GM18511 (cell line): ENCODE data around the gene CAMTA1.
"Not testable (repeated sequence)": the region's sequence is repeated elsewhere in the genome, so short reads cannot be mapped to it uniquely, and the experiment has no call there.

Experiments used
- ATAC-seq: cut with Tn5 transposase; IDR thresholded peaks from one replicate; pipeline ENCODE4 v1.9.1; 2021; ENCODE audit warnings: mild to moderate bottlenecking, moderate library complexity; ENCODE audit not compliant: unreplicated experiment

Gene CAMTA1

DNA sequence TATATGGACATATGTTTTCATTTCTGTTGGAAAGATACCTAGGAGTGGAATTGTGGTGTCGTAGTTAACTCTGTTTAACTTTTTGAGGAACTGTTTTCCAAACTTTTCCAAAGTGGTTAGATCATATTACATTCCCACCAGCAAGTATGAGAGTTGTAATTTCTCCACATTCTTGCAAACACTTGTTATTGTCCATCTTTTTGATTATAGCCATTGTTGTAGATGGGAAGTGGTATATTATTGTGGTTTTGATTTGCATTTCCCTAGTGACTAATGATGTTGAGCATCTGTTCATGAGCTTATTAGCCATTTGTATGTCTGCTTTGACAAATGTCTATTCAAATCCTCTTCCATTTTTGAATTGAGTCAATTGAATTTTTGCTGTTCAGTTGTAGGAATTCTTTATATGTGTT is 19.8 kb downstream of the CAMTA1 start:
- ATAC-seq, result no peak

DNA sequence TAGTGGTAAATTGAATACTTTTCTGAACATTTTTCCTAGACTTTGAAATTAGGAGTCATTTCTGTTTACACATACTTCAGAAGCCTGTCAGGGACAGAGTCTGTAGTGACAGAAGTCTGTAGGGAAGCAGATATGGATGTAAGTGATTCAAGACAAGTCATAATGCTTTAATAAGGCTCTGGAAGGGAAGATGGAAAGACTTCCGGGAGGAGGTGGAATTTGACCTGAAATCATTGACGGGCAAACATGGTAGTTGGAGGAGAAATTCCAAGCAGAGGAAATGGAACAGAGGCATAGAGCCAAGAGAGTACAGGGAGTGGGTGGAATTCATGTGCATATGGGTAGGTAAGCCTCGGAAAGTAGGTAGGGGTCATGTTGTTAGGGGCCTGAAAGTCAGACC is 22.5 kb downstream of the CAMTA1 start:
- no peak for ATAC-seq

DNA sequence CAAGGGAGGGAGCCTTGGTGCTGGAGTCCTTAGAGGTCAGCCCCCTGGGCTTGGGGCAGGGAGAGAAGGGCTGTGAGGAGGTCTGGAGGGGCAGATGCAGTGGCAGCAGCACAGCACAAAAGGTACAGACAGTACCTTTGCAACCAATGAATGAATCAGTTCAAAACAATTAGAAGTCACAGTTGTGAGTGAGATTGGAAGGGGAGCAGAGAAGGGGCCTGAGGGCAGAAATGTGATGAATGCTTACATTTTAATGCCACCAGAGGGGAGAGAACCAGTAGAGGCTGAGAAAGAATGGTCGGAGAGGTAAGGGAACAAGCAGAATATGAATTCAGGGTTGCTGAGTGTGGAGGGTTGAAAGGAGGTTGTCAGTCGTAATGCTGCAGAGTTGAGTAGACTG is 24.2 kb downstream of the CAMTA1 start:
- no peak for ATAC-seq

DNA sequence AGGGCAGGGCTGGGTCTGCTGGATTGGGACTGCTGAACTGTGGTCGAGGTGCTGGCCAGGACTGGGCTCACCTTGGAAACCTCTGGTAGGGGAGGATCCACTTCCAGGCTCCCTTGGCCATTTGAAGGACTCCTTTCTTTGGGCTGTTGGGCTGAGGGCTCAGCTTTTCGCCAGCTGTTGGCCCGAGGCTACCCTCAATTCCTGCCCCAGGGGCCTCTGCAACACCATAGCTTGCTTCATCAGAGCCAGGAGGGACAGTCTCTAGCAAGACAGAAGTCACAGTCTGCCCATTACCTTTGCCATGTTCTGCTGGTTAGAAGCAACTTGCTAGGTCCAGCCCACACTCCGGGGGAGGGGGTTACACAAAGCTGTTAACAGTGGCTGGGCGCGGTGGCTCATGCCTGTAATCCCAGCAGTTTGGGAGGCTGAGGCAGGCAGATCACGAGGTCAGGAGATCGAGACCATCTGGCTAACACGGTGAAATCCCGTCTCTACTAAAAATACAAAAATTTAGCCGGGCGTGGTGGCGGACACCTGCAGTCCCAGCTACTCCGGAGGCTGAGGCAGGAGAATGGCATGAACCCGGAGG is 25.0 kb downstream of the CAMTA1 start:
- not testable (repeated sequence) for ATAC-seq

DNA sequence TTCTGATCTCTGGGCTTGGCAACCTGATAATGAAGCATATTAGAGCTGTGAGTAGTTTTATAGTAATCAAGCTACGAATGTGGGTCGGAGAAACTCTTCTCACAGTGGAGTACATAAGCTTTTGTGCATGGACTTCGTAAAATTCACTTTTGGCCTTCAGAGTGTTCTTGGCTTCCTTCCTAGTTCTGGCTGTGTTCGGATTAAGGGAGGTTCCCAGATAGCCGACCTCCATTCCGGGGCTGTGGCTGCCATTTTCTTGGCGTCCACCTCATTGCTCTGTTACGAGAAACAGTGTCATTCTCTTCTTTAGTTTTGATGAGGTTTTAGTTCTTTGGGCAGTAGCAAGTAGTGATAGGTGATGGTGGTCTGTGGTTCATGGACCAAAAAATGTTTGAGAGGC is 26.3 kb downstream of the CAMTA1 start:
- ATAC-seq, result no peak

DNA sequence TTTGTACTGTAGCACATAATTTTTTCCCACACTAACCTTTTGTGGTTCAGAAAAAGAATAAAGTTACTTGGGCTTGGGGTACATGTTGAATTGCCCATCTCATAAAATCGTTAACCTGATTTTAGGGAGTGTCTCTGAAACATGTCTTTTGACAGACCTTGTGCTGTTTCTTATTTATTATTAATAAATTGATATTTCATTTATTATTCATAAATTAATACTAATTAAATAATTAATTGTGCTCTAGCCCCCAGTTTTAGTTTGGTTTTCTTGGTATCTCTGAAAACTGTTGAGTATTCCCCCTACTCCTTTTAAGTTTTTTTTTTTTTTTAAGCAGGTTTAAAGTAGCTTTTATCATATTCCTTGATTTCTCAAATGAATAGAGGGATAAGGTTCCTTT is 27.9 kb downstream of the CAMTA1 start:
- ATAC-seq, result no peak

DNA sequence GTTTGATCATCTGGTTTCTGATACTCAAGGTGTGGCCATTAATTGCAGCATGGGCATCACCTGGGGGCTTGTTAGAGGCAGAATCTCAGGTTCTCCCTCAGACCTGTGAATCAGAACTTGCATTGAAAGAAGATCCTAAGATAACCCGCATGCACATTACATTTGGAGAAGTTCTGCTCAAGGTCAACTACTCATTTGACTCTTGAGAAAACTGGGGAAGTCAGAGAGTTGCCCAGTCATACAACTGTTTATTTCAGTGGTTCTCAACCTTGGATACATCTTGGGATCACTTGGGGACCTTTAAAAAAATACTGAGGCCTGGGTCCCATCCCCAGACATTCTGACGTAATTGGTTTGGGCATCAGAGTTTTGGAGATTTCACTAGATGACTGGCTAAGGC is 30.5 kb downstream of the CAMTA1 start:
- no peak for ATAC-seq

DNA sequence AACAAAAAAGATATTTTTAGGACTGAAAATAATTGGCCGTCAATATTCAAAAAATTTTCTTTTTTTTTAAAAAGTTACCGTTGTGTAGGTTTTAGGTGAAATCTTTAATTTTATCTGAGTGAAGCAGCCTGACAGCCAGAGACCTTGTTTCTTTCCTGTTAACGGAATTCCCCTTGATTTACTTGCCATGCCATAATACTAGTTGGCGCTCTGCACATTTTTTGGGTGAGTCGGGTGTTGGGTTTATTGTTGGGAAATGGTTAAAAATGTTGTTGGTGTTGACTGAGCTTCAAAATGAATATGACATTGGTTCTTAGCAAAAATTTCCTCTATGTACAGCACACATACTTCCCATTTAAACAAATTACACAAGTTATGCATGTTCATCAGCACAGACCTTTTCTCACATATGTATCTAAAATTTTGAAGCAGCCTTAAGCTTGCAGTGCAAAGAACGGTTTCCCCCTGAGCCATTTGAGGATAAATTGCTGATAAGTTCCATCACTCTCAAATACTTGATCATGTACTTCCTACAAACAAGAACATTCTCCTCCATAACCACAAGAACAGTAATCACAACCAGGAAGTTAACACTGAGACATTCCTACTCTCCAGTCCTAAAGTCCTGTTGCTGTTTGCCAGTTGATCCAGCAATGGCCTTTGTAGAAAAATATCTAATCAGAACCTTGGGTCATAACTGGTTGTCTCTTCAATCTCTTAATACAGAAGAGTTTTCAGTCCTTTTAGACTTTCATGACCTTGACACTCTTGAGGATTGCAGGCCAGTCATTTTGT is 34.2 kb downstream of the CAMTA1 start:
- no peak for ATAC-seq

DNA sequence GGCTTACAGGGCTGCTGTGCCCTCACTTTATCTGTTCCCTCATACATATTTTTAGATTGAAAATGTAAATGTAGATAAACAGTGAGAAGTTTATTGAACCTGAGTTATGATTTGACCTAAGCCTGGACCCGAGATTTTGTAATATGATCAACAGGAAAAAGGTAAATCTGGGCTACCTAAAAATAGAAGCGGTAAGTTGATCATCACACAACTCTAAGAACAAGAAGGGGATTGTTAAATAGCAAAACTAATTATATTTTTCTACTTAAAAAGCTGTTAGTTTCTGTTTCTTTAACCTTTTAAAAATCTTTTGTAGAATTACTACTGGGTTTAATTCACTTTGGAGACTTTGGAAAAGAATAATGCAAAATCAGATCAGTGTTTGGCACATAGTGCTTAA is 35.6 kb downstream of the CAMTA1 start:
- no peak for ATAC-seq

DNA sequence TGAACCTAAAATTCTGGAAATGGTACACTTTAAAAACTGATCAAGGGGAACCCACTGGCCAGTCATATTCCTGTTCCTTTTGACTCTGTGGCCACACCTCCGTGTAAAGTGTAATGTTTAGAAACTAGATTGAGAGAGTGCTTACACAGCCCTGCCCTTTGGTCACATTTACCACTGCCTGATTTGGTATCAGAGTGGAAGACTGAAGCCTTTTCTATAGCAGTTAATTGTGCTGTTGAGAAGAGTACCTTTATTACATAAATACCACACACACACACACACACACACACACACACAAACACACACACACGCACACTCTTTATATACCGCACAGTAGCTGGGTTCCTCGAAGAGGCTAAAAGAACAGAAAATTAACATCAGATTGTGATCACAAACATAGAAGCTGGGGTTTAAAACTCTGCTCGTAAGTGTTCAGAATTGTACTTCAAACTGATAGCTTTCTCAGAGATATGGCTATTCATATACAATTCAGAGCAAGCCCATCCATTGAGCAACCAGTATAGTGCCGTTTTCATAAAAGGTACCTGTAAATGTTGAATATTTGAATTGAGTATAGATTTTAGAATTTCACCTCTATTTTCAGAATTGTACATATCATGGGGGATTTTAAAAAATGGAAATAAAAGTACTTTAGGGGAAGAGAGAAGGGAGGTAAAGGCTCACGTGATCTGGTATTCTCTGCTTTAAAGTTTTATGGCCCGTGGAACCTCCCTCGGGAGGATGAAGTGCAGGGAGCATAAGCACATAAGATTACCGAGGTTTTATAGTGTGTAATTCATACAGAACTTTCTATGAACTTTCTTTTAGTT is 37.5 kb downstream of the CAMTA1 start:
- ATAC-seq, result peak; percentile 84

DNA sequence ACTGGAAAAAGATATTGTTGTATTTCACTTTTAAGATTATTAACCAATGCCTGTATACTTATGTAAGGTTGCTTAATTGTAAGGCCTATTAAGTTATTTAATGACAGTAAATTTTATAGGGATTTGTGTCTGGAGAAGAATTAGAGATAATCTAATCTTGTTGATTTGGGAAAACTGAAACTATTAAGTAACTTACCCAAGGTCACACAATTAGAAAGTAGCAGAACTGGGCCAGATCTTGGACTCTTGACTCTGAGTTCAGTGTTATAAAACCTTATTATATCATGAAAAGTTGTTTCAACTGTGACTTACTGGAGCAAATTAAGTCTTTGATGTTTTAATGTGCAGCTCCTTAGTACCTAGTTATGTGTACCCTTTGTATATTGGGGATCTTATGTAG is 38.5 kb downstream of the CAMTA1 start:
- ATAC-seq, result no peak

DNA sequence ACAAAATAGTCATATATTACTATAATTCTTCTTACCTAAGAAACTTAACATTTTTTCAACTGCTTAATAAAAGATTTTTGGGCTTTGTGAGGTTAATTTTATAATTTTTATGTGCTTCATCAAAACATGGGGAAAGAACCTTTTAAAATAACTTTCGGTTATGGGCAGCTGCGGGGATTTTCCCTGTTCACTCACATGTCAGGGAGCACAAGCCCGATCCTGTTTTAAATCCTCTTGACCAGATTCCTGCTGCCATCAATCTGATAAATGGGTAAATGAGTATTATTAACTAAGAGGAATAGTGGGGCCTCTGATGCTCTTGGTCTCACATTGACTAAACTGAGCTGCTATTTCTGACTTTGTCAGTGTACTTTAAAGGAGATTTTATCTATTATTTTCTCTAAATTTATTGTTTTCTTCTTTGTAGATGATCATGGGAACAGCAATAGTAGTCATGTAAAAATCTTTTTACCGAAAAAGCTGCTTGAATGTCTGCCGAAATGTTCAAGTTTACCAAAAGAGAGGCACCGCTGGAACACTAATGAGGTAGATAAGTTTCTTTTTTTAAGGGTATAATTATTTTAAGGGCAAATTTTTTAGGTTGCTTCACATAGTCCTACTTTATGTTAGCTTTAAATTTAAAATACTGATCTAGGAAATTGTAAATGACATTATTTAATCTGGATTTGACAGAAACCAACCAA is 39.6 kb downstream of the CAMTA1 start:
- ATAC-seq, result no peak

DNA sequence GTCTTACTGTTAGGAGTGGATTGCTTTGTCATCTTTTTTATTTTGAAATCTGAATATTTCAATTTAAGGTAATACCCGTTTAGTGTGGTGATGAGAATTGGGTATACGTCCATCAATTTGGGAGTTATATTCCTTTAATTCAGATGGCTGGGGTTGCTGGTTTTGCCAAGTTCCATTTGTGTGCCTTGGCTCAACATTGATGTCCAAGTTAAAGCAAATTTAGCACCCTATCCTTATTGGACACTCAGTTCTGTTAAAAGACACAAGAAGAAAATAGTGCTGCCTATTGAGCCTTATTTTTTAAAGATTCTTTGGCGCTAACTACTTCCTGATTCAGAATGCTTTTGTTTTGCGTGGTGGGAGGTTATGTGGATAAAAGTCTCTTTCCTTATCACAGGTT is 40.6 kb downstream of the CAMTA1 start:
- ATAC-seq, result no peak

DNA sequence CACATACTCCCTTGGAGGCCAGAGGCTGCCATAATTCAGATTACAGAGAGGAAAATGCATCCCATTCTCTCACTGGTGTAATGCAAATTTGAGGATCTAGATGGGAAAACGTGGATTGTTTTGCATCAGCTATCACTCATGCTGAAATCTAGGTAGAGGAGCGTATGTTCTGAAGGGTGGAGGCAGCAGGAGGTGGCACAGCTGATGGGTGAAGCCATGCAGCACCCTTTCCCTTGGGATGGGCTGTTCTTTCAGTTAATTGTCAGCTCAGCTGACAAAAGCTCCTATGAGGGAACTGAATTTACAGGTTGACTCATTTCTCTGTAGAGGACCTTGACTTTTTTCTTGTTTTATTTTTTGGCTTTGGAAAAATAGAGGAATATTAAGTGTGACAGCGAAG is 41.8 kb downstream of the CAMTA1 start:
- no peak for ATAC-seq

DNA sequence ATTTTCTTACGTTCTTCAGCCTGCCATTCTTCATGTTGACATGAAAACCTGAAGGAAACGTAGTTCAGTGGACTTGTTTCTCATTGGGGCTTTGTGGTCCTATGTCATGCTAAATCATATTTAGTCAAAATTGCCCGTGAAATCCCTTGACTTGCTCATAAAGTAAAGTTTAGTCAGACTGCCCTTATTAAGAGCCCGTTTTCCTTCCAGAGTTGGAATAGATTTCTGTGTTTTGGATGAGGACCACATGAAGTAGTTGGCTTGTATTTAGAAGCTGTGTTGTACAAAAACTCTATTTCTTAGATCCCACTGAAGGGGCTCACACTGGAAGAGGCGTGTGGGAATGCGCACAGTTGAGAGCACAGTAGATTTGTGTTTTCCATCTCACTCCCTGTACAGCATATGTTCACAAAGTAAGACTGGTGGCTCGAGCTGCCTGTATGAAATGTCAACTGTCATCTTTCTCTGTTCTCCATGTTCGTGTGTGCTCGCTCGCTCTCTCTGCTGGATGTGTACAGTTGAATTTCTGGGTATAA is 42.4 kb downstream of the CAMTA1 start:
- no peak for ATAC-seq

DNA sequence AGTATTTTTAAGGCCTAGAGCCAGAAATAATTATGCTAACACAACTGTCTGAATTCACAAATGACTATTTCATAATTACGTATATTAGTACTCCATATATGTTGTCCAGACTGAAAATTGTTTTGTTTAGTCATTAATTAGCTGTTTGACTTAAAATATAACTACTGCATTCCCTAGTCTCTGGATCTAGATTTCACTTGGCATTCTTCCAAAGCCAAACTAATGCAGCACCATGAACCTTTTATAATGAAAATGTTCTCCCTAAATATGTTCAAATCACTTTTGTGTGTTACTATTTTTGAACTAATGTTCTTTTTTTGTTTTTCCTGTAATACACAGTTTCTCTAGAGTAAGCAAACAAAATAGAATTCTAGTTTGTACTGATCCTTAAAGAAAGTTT is 46.1 kb downstream of the CAMTA1 start:
- no peak for ATAC-seq

DNA sequence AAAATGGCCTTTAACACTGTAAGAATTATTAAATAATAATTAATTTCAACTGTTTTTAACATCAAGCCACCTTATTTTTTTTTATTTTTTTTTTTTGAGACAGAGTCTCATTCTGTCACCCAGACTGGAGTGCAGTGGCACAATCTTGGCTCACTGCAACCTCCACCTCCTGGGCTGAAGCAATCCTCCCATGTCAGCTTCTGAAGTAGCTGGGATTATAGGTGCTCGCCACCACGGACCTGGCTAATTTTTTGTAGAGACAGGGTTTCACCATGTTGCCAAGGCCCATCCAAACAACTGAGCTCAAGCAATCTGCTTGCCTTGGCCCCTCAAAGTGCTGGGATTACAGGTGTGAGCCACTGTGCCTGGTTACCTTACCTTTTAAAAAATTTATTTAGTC is 46.8 kb downstream of the CAMTA1 start:
- not testable (repeated sequence) for ATAC-seq

DNA sequence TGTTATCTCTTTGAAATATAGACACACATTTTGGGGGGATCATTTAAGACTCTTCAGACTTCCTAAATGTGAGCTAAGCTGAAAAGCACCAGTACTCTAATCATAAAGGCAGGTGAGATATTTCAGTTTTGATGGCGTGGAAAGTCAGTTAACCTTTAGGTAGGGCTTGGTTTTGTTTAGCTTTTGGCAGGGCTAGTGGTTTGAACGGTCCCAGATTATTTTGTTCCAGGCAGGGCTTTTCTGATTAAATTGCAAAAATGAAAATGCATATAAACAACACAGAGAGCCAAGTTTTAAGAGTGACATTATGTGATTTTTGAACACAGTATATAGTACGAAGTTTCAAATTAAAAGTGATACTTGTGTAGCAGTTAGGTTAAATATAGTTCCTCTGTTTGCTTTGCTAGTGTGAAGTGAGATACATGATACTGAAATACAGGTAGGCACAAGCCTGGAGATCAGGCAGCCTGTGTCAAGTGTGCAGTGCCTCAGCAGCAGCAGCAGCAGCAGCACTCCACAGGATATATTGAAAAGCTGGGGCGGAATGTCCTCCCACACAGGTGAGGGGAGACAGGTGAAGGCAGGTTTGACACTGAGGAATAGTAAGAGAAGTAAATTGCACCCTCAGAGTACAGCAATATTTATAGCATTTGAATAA is 47.4 kb downstream of the CAMTA1 start:
- no peak for ATAC-seq

DNA sequence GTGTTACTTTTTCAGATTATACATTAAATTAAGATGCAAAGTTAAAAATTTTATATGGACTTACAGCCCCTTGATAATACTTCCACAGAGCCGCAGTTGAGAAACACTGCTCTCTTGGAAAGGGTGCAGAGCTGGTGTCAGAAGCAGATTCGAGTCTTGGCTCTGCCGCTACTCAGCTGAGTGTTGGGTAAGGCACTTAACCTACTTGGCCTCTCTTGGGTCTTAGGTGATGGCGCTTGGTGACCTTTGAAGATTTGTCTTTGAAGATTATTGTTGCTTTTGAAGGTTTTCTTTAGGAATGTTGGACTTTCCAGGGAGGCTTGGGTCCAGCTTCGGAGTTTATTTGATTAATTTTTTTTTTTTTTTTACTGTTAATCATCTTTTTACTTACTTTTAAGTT is 48.5 kb downstream of the CAMTA1 start:
- no peak for ATAC-seq

DNA sequence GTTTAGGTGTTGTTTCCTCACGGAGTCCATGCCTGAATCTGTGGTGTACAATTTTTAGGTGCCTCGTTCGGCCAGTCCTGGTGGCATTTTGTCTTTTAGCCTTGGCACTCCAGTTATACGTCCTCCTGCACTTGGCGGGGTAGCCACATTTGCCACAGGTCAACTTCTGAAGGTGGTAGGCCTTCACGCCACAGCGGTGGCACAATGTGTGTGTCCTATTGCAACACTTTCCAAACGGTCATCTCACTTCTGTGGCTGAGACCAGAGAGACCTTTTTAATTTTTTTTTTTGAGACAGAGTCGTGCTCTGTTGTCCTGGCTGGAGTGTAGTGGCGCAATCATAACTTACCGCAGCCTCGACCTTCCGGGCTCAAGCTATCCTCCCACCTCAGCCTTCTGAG is 49.1 kb downstream of the CAMTA1 start:
- ATAC-seq, result no peak

DNA sequence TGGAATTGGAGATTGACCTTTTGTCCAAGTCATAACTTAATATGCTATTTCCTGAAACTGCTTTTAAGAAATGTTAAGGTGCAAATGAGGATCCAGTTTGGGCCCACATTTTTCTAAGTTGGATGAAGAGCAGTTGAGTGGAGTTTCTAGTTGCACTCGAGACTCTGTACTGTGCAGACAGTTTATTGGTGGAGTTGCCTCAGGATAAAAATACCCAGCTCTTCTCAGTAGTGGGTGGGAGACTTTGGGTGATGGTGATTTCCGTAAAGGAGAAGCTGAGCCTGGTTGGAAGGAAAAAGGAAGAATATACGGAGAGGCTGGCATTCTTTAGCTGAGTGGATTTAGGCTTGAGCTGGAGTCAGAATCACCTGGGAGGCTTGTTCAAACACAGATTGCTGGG is 49.9 kb downstream of the CAMTA1 start:
- no peak for ATAC-seq
